GM12892 (cell line): ENCODE data around the gene PLEKHA6.

ENCODE experiments used
- POLR2A ChIP-seq: IDR thresholded peaks from 2 replicates; pipeline ENCODE4 v1.6.1; 2011; ENCODE audit warnings: low read depth, low read length, control low read depth
- TAF1 ChIP-seq: IDR thresholded peaks from 2 replicates; pipeline ENCODE4 v1.6.1; 2011; ENCODE audit warnings: low read depth, mild to moderate bottlenecking, control low read depth, low read length, borderline replicate concordance

- TF ChIP-seq POLR2A = no peak
- TF ChIP-seq TAF1 = no peak
These were observed 182.6 kb downstream of the PLEKHA6 start for GRCh38 chr1:204177133-204177532.
